Stimulated activated CD8-positive, alpha-beta memory T cell treated with anti-CD3 and anti-CD28 coated beads, Interleukin-7, amount 100 ng/mL, for 1 hour (primary cell): Measurements from ENCODE around the gene ROBO1.
"Not testable (repeated sequence)": the region's sequence is repeated elsewhere in the genome, so short reads cannot be mapped to it uniquely, and the experiment has no call there.

Experiments
- DNase-seq, 2 donors: peaks; one replicate each; pipeline ENCODE4 v3.0.0-alpha.2; 2020; ENCODE audit warnings: low read depth in 2 of 2

Gene ROBO1

DNA sequence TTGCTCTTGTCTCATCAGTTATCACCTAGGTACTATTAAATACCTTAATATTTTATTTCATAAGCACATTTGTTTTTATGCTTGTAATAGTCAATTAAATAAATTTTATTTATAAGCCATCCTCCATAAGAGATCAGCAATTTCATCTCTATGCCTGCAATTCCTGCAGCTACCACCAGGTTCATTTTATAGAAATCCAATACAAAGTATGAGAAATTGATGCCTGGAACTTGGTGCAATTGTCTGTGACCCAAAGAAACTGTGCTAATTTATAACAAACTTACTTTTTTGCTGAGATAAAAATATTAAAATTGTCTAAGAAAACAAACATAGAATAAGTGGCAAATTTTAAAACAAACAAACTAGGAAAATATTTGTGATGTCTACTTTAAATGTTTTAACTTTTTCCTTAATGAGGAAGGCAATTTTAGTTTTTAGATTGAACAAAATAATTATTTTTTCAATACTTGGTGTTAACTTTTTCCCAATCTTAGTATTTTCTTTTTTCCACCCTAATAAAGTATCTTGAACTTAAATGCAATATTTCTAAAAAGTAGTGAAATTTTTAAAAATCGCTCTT is 1026.6 kb downstream of the ROBO1 start:
- no peak for DNase-seq

DNA sequence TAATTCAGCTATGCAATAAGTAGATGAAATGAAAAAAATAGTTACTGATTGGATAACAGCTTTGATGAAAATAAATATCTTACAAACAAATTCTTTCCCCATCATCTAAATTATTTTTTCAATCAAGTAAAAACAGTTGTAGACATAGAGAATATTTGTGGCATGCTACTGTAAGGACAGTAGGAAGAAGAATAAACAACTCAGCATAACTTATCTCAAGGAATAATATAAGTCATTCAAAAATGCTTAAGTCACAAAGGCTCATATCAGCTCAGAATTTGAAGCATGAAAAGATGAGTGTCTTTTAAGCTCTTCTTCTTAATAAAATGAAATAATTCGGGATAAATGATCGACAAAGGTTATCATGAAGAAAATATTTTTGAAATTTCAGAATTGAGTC is 1029.0 kb downstream of the ROBO1 start:
- no peak for DNase-seq

DNA sequence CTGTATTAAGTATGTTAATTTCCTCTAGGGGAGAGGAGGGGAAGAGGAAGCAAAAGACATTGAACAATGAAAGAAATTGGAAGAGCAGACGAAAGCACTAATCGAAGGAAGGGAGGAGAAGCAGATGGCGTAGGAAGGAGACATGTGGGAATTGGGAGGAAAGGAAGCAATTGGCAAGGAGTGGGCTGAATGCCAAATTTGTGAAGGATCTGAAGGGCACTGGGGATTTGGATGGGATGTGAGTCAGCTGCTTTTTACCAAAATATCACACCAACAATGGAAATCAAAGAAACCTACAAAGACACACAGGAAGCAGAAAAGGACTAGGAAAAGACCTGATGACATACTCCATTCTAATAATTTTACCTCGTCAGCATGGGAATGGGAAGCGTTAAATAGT is 1029.8 kb downstream of the ROBO1 start:
- DNase-seq: no peak

DNA sequence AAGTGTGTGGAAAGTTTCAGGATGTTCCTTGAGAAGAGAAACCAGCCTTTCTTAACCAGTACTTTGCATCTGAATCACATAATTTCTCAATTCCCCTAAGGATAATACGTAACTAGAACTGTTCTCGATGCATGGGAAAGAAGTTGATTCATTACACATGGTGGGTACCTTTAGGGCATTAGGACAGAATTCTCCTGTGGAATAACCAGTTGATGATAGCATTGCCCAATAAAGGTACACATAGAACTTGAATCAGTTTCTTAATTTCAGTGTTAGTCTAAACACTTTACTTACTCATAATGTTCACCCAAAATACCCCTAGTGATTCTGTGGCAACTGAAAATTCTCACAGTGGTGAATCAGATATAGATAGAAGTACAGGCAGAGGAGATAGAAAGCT is 1030.9 kb downstream of the ROBO1 start:
- no peak for DNase-seq

DNA sequence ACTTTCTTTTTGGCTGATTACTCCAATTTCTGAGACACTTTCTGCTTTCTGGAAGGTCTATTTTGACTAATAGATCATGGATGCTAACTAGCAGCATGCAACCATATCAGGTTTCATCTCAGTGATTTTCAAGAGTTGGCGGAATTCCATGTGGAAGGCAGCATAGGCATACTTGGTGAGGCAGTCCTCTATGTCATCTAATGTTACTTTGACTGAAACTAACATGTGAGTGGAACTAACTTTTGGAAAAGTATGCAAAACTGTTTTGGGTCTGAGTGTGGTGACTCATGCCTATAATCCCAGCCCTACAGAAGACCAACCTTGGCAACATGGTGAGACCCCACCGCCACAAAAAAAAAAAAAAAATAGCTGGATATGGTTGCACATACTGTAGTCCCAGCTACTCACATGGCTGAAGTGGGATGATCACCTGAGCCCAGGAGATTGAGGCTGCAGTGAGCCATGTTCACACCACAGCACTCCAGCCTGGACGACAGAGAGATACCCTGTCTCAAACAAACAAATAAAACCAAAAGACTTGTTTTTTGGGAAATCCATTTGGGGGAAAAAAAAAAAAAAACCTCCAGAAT is 1033.7 kb downstream of the ROBO1 start:
- no peak for DNase-seq

DNA sequence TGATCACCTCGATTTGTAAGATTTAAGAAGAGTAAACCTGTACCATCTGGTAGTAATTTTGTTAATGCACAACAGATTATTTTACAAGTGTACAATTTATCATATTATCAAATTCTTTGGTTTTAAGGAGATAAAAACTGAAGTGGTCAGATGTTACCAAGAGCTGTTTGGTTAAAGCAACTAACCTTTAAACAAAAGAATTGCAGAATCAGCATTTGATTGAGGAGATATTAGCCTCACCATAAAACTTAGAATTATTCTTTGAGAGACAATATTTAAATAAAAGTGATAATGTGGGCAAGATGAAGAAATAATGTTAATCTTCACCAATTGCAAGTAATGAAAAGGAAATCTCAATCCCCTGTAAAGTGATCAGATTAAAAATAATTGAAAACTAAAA is 1034.9 kb downstream of the ROBO1 start:
- DNase-seq: no peak

DNA sequence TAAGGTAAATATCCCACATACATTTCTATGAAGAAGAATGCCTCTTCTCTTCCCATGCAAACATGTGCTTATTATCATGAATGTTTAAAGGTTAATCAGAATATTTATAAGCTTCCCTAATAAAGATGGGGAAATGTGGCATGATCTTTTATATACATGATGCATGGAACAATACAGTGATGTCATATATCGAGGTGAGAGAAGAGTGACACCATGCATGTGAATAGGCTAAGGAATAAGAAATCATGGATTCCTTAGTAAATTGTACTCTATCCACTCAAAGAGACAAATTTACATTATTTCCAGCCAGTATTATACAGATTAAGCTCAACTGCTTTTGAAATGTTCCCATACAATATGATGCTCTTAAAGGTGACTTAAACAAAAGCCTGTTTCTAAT is 1035.3 kb downstream of the ROBO1 start:
- DNase-seq: no peak

DNA sequence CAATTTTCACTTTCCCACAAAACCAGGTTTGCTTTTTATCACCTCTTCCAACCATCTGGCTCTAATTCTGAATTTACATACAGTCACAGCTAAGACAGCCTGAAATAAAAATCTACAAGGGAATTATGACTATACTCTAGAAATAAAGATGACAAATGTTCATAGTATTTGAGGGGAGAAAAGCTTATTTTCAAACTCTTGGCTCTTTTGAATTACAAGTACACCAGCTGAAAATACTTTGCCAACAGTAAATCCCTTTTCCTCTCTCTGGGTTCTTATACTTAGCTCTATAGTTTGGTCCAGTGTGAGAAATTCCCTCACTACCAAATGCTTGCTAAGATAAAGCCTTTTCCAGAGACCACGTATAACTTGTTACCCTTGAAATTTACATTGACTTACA is 1037.9 kb downstream of the ROBO1 start:
- DNase-seq: no peak

DNA sequence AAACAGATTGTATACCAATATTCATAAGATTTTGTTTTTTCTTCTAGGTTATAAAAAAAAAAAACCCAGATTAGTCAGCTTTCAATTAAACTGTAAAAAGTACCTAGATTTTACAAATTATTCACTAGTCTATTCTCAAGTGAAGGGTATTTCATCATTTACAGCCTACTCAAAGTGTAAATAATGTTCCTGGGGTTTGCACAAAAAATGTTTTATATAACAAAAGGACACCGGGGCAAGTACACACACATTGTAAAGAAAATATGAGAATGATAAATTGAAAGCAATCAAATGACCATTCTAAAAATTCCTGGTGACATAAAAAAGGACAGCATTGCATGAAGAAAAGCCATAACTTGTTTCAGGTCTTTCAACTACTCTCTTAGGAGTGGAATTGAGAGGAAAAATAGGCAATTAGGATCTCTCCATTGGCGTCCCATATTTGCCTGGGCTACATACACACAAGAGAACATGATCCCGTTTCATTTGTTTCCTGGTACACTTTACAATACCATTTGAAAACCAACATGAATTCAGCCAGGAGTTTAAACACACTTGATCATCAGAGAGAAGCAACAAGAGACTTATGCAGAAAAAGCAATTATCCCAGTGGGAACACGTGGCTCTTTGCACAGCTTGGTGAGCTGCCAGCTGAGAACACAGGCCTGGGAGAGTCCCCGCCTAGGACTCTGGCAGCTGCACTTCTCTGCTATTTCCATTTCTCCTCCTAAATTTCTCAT is 1039.2 kb downstream of the ROBO1 start:
- DNase-seq: no peak

DNA sequence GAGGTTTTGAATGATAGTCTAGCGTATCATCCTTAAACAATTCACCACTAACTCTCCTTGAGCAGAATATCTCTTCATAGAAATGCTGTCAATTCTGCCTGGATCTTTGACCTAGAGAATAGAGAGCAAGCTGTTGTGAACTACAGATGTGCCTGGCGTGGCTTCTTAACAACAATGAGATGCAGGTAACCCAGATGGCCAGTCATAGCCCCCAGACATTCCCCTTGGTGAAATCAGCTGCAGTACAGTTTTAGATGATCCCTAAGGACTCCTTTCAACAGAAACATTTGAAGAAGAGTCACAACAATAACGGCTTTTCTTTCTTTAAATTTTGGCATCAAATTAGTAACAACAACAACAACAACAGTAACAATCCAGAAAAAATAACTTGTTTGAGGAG is 1041.3 kb downstream of the ROBO1 start:
- no peak for DNase-seq

DNA sequence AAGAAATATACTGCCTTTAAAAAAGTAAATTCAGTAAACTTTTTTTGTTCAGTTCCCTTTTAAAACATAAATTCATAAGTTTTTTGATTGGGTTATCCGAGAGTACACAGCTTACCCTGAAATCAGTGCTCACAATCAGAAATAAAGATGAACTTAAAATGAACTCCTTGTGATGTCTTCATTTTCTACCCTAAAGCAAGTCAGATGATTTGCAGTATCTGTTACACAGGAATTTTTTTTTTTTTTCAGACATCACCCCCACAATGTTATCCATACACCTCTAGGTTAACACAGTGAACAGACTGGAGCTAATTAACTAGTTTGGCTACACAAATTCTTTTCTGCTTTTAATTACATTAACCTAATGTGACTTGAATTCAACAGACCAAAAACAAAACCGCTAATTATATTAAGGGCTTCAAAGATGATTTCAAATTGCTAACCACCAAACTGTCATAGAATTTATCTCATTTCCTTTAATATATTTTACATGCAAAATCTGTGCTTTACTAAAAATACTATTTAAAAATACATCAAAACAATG is 1042.0 kb downstream of the ROBO1 start:
- DNase-seq: no peak

DNA sequence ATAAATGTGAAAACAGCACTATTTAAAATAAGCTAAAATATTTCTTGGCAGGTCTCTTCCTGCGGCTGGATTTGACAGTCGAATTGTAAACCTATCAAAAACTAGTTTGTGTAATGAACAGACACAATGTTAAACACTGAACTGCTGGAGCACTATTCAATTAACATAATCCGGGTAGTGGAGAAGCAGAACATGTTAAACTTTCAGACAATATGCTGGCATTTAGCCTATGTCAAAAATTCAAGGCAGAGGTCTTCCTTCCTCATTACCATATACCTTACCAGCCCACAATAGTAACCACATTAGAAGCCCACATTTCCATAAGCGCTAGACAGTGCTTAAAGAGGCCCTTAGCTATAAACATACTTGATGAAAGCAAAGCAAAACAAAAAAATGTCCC is 1042.9 kb downstream of the ROBO1 start:
- DNase-seq: no peak

DNA sequence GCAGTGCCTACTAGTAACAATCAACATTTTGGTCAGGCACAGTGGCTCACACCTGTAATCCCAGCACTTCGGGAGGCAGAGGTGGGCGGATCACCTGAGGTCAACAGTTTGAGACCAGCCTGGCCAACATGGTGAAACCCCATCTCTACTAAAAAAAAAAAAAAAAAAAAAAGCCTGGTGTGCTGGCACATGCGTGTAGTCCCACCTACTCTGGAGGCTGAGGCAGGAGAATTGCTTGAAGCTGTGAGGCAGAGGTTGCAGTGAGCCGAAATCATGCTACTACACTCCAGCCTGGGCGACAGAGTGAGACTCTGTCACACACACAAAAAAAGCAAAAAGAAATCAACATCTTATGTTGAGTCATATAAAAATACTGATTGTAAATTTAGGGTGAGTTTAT is 1043.4 kb downstream of the ROBO1 start:
- DNase-seq: not testable (repeated sequence)

DNA sequence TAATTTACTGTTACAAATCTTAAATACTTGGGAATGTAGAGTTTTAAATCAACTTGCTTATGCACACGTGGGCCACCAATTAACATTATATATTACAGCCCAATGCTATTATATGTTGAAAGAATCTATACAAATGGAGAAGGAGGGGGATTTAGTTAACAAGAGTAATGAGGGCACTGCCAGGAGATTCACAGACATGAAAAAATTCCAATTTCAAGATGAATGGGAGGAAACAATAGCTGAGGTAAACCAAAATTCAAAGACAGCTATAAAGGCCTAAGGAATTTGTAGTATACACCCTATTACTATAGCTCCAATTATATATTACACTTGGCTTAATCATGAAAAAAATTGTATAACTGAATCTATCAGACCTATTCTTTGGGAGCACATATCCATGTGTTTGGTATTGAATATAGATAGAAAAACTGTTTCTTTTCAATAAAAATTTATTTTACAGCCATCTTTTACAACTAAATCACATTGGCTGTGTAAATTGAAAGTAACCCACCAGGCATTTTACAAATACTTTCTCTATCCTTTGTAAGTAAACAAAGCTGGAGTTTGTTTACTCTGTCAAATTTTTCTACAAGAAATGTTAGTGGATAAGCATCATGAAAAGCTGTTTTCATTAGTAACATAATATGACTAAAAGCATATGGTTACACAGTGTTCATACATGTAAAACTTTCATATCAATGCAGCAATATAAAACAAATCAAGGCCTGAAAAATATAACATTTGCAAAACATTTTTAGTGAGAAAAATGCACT is 1045.8 kb downstream of the ROBO1 start:
- DNase-seq: no peak

DNA sequence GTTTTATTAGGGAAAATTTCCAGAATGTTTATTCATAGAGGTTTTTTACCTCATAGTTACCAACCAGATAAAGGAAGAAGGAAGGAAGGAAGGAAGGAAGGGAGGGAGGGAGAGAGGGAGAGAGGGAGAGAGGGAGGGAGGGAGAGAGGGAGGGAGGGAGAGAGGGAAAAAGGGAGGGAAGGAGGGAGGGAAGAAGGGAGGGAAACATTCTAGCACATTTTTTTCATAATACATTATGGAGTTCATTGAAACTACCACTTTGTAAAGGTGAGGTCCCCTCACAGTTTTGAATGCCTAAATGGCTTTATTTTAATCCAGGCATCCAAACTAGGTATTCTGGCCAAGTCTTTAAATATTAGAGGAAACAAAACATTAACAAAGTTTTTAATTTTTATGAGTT is 1049.1 kb downstream of the ROBO1 start:
- DNase-seq: no peak

DNA sequence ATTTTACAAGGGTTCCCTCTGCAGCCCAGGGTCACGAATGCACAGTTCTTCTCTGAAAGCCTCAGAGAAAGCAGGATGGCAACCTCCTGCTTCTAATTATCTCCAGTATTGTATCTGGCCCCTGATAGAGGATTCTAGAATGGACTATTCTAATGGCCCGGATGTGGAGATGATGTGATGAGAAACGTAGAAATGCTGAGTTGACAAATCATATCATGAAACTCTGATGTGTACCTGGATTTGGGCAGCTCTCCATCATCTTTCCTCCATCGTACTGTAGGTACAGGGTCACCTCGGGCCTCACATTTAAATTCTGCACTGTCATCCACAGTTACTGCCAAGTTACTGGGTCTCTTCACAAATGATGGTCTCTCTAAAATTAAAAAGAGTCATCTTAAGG is 1050.8 kb downstream of the ROBO1 start:
- DNase-seq: no peak

DNA sequence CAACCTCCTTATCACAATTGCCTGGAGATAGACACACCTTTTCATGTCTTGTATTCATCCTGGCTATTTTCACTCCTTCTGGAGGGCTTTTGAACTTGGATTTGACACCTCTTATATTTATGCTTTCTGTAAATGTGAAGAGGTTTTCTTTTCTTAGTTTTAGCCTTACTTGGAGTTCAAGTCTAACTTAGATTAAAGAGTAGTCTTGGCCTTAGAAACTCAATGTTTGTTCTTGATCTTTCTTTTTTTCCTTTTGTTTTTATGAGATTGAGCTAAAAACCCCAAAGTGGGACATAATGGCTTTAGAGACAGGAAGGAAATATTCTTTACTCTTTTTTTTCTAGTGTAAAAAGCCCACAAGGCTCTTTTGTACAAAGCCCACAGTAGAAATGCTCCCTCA is 1054.9 kb downstream of the ROBO1 start:
- DNase-seq: no peak

DNA sequence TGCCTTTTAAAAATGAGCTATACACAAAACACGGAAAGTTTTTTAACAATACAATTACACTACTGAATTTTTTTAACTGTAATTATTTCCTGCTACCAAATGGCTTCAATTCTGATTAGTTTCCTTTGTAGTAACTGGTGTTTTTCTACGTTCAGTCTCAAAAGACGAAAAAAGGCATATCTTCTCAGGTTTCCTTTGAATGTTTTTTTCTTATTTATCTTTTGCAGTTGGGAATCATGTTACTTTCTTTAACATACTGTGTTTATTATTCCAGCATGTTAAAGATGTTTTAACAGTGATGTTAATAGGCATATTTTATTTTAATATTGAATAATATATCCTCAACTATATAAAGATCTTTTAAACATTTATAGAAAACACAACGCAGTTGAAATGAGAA is 1055.5 kb downstream of the ROBO1 start:
- no peak for DNase-seq

DNA sequence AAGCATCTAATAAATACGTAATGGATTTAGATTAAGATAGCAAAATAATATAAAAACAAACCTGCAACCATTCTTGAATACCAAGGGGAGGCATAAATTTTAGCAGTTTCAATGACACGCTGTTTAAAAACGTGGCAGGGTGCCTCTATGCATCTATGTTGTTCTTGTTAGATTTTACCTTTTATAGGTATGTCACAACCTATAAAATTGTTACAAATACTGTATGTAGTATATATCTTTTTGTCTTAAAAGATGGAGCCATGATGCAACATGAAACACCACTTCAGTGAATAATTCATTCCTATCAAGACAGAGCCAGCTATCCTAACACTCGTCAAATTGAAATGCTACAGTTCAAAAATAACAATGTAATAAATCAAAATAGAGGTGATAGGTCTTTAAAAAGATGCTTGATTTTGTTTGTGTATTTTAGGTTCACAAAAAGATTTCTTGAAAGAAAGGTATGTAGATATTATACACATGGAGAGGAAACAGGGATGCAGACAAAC is 1059.2 kb downstream of the ROBO1 start:
- no peak for DNase-seq

DNA sequence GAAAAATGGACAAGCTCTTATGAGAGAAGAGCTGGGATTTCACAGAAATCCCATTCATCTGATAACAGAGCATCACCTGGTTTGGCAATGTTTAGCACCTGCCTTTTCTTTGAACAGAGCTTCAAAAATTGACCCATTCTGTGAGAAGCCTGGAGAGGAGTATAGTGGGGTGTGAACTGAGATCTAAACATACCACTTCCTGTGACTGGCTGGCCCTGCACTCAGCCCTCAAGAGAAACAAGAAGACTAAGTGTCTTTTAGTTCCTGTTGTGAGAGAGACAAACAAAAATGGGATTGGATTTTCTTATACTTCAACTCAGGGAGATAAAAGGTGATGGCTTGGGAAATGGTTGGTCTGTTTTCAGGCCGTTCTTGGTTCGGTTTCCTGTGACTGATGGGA is 1060.2 kb downstream of the ROBO1 start:
- no peak for DNase-seq

DNA sequence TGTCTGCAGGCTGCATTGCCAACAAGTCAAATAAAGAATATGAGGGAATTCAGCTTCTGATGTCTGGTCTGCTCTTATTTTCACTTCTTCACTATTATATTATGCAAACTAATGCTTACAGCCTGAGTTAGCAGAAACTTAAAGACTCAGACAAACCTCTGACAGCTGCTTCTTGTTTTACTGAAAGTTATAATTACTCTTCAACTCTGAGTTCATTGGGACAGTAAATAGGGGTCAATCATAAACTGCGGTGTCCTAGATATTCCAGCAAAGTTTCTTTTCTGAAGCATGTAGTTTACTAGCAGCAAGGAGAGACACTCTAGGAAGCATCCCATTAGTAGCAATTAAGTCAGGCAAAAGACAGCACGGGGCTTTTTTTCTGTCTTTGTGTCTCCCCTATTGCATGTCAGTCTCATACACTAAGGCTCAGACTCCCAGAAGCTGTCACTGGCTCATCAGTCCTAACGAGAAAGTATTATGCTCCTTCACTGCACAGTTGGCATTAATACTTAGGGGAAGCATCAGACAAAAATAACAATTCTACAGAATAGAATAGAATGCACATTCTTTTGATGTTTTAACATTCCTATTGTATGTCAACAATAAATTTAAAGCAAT is 1060.8 kb downstream of the ROBO1 start:
- no peak for DNase-seq

DNA sequence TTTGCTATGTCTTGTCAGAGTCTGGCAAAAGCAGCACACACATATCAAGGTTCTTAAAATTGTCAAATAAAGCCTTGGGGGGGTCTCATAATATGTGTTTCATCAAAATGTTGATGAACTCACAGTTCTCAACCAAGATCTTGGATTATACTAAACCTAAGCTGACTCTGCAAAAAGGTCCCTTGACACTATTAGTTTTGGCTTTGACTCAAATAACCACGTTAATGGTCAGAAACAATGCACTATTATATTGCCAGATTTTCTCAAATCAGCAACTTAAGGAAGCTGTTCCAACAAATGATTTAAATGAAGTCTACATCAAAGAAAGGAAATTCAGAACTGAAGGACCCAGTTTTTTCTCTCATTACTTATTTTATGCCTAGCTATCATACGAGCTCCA is 1063.9 kb downstream of the ROBO1 start:
- no peak for DNase-seq
